GM12875 (cell line): ENCODE results near the gene RAB33A.

Source experiments
- H3K4me3 ChIP-seq: one replicate; pipeline ENCODE4 v1.5.1; 2011; ENCODE audit warnings: low read depth, low read length, control low read depth
- TF ChIP-seq, protein P1 (sequence below): IDR thresholded peaks from 2 replicates; pipeline ENCODE4 v1.5.1; 2011; ENCODE audit warnings: low read depth, mild to moderate bottlenecking, control low read depth, inconsistent platforms, low read length, moderate library complexity, borderline replicate concordance; ENCODE audit not compliant: insufficient read depth

The RAB33A gene

DNA sequence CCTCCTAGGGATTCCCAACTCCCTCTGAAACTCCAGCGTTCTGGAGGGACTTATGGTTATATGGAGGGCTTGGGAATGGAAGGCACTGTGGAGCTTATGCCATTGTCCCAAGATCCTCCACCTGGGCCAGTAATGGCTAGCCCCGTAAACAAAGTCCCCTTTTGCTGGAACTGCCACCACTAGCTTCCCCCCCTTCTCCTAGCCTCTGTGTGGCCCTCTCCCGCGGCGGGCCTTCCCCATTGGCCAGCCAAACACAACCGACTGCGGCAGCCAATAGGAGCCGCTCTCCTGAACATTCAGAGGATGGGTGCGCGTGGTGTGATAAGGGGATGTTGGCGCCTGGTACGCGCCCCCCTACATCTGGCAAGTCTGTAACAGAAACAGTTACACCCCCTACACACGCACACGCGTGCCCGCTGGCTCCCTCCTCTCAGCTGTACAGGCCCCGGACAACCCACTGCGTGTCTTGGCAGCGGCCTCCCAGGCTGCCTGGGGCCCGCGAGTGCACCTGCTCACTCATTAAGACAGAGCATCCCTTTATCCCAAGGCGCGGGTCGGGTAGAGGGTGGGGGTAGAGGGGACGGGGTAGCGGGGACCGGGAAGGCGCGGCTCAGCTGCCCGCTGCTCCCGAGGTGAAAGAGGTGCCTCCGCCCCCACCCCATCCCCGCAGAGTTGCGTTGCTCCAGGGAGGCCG, 863 bp upstream of the RAB33A start:
- TF ChIP-seq, protein P1, sequence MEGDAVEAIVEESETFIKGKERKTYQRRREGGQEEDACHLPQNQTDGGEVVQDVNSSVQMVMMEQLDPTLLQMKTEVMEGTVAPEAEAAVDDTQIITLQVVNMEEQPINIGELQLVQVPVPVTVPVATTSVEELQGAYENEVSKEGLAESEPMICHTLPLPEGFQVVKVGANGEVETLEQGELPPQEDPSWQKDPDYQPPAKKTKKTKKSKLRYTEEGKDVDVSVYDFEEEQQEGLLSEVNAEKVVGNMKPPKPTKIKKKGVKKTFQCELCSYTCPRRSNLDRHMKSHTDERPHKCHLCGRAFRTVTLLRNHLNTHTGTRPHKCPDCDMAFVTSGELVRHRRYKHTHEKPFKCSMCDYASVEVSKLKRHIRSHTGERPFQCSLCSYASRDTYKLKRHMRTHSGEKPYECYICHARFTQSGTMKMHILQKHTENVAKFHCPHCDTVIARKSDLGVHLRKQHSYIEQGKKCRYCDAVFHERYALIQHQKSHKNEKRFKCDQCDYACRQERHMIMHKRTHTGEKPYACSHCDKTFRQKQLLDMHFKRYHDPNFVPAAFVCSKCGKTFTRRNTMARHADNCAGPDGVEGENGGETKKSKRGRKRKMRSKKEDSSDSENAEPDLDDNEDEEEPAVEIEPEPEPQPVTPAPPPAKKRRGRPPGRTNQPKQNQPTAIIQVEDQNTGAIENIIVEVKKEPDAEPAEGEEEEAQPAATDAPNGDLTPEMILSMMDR = no peak
- peak overlapping the region; percentile 81 for H3K4me3 ChIP-seq

DNA sequence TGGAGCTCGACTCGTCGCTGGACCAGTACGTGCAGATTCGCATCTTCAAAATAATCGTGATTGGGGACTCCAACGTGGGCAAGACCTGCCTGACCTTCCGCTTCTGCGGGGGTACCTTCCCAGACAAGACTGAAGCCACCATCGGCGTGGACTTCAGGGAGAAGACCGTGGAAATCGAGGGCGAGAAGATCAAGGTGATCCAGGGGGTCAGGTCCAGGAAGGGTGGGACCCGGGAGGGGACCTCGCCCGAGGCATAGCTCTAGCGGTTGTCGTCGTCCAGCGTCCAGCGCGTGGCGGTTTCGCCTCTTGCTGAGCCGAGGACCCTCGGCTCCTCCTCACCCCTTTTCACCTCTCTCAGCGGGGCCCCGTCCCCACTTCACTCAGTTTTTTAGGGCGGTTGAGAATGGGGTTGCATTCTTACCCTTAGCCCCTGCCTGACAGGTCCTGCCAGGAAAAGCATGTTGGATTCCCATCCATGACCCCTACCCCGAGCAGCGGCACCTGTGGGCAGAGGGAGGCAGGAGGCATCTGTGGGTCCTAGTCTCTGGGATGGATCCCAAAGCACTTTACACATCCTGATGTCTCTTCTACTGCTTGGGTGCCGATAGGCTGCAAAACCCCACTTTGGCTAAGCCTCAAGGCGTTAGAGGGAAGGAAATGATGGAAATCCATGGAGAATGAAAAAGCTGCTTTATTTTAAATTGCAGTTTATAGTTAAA, 524 bp downstream of the RAB33A start:
- TF ChIP-seq, protein P1 = no peak
- peak overlapping the region; percentile 81 for H3K4me3 ChIP-seq

DNA sequence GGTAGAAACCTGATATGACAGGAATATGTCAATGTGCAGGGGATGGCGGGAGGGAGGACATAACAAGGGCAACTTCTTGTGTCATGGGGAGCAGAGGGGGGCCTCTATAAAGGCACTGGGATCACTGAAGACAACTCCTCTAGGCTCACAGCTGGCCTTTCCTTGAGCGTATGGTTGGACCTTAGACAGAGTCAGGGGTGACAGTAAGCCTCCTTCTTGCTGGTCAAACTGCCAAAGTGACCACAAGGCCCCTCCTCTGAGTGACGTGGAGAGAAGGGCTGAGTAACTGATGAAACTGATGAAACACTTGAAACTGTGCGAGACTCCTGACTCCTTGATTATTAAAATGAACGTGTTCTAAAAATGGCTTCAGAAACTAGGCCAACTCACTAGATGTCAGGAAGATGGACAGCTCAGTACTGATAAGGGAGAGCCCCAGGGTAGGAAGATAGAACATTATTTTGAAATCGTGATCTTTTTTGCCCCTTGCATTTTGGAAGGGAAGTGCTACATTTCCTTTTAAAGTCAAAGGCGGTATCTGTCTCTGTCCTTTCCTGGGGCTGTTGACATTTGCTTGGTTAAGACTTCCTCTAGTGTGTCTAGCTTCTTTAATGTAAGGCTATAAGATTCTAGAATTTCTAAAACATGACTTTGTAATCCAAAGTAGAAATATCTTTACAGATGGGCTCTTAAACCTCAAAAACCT, 1.6 kb downstream of the RAB33A start:
- TF ChIP-seq, protein P1 = no peak
- H3K4me3 ChIP-seq = peak overlapping the region; percentile 81

DNA sequence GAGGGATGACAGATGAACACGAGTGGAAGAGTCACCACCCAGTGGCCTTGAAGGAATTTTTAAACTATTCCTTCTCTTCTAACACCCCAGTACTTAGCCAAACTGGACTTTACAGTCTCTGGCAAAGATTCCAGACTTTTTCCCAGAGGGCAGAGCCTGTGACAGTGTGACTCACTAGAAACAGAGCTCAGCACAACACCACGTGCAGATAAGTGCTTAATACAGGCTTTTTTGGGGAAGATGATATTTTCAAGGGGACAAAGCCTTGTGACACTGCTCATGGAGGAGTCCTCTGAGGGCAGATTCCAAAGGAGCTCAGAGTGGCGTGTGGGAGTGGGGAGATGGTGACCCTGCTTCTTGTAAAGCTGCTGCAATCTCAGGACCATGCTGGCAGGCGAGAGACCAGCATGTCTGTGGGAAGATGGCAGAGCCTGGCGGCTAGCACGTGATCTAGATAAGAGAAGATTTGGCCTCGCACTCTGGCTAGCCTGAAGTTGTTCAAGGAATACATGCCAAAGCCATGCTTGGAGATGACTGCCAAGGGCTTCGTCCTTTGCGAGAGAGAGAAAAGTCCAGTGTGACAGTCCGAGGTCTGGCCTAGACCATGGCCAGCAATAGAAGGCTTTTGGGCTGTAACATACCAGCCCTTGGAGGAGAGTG, 2.4 kb downstream of the RAB33A start:
- TF ChIP-seq, protein P1 = no peak
- H3K4me3 ChIP-seq = peak overlapping the region; percentile 81

DNA sequence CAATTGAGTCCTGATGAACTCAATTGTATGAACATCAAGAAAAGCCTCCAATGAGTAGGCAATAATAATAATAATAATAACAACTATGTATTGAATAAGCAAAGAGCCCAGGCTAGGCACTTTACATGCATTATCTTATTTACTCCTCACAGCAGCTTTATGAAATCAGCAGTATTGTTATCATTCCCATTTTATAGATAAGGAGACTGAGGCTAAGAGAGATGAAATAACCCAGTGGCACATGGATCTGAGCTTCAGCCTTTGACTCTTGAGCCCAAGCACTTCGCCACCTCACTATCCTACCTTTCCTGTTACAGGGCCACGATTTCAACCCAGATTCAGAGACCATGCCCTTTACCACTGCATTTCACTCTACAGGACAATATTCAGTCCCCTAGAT, 3.2 kb downstream of the RAB33A start:
- no peak overlapping the region for H3K4me3 ChIP-seq
- TF ChIP-seq, protein P1 = no peak

DNA sequence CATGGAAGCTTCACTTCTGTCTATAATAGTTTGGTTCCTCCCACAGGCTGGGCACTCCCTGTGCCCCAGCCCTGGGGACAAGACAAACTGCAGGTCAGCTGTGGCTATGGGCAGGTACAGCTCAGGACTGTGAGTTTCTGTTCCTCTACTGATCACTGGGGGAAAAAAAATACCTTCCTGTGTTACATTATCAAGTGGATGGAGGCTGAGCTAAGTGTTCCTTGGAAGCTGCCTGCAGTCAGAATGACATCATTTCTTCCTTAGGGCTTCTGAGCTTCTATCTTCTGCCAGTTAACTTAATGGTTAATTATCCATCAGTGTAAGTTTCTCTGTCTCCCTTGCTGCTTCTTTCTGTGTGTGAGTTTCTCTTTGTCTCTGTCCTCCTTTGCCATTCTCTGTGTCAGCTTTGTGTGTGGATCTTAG, 4.6 kb downstream of the RAB33A start:
- TF ChIP-seq, protein P1 = no peak
- H3K4me3 ChIP-seq = no peak overlapping the region
